Transverse colon (tissue), 4 donors: ENCODE results near the gene UBASH3B. TPM values are rescaled to one million over a fixed set of nuclear protein-coding genes. Genes with fewer than 3 reads are reported as not detected.

Source experiments
- DNase-seq: peaks from one replicate; pipeline ENCODE4 v3.0.0-alpha.2; 2019
- H3K27ac ChIP-seq, 4 donors: fragments of 200-600 bp; sonication (generic); 2 replicates each; pipeline ENCODE4 v1.5.1; 2016 to 2018; ENCODE audit warnings: inconsistent platforms in 4 of 4
- H3K27me3 ChIP-seq: fragments of 200-600 bp; sonication (generic); 2 replicates; pipeline ENCODE4 v1.5.1; 2017; ENCODE audit warnings: inconsistent platforms
- H3K36me3 ChIP-seq, 4 donors: fragments of 200-600 bp; sonication (generic); 2 replicates each; pipeline ENCODE4 v1.5.1; 2017 to 2019; ENCODE audit warnings: inconsistent platforms in 4 of 4
- H3K4me1 ChIP-seq, 4 donors: fragments of 200-600 bp; sonication (generic); 2 replicates each; pipeline ENCODE4 v1.5.1; 2017 to 2020; ENCODE audit warnings: inconsistent platforms in 4 of 4
- H3K4me3 ChIP-seq, 4 donors: fragments of 200-600 bp; sonication (generic); 1 replicate in 1 of 4; 2 replicates in 3 of 4; pipeline versions ENCODE4 v1.5.1 to v1.6.1; 2017 to 2019; ENCODE audit warnings: inconsistent platforms in 4 of 4
- H3K9me3 ChIP-seq, 2 donors: fragments of 200-600 bp; sonication (generic); 2 replicates each; pipeline ENCODE4 v1.5.1; 2017 to 2019; ENCODE audit warnings: inconsistent platforms in 2 of 2
- EP300 ChIP-seq: sonication (generic); formaldehyde crosslinking; IDR thresholded peaks from one replicate; pipeline ENCODE4 v1.6.1; 2017; ENCODE audit warnings: antibody characterized with exemption, low read depth
- POLR2A ChIP-seq: fragments of 450-650 bp; IDR thresholded peaks from one replicate; pipeline ENCODE4 v1.6.1; 2016; ENCODE audit warnings: antibody characterized with exemption, mild to moderate bottlenecking, moderate library complexity
- POLR2AphosphoS5 ChIP-seq, 3 donors: sonication (generic); formaldehyde crosslinking; IDR thresholded peaks; one replicate each; pipeline ENCODE4 v1.6.1; 2016; ENCODE audit warnings: antibody characterized with exemption in 3 of 3
- WGBS, 2 donors: methylation state at CpG; one replicate each; pipeline ENCODE4 v1.1.5; 2018; ENCODE audit warnings: low coverage in 1 of 2; 5-methylcytosine and 5-hydroxymethylcytosine counted together
- in situ Hi-C, 4 donors: fragments of 200-750 bp; cut with MboI; loops; one replicate each; pipeline versions ENCODE4 v1.15.0 to v1.15.1; 2017; ENCODE audit warnings: low sequenced_read_pairs in 3 of 4, low pct_ligation_motif_present in 1 of 4, low pct_unique_long_range_greater_than_20kb in 1 of 4
- intact Hi-C: fragments of 100-400 bp; cut with DNase I; formaldehyde crosslinking; loops from one replicate; pipeline ENCODE4 v1.15.1; 2023; ENCODE audit warnings: low total_unique reads
- total RNA-seq, 4 donors: library from RNA; depleted of rRNA; stranded (reverse); fragments of >200 nt; gene quantifications; one replicate each; pipeline ENCODE4 v1.1.0, GENCODE V29; 2016
- TF ChIP-seq, protein P1 (sequence below), 5 experiments: fragments of 200-600 bp in 3 of 5; fragments of 450-650 bp in 2 of 5; sonication (generic) in 3 of 5; IDR thresholded peaks; 1 replicate in 2 of 5; 2 replicates in 3 of 5; pipeline ENCODE4 v1.5.1; 2016 to 2017; ENCODE audit warnings: antibody characterized with exemption in 5 of 5, inconsistent platforms in 3 of 5, mild to moderate bottlenecking in 2 of 5, moderate library complexity in 1 of 5

UBASH3B gene
- total RNA-seq, 4 donors from 2014 or later, result 2.0 to 101 (median 17.0) TPM

GRCh38 chr11:122809866-122810265 is 154.3 kb downstream of the UBASH3B start:
- Histone ChIP-seq H3K4me1 (peaks cover 0 to 4% (median 0%) of the 10 kb centered on the region in 4 donors), H3K4me3 (no peak overlapping the region), H3K27me3 (no peaks in the 10 kb centered on the region), H3K36me3 (no peaks in the 10 kb centered on the region), H3K27ac (no peak overlapping the region), H3K9me3 (no peaks in the 10 kb centered on the region)
- intact Hi-C loops, result no loop called here
- in situ Hi-C loops, result no loop called here
- DNase-seq, result no peak
- TF ChIP-seq, protein P1, sequence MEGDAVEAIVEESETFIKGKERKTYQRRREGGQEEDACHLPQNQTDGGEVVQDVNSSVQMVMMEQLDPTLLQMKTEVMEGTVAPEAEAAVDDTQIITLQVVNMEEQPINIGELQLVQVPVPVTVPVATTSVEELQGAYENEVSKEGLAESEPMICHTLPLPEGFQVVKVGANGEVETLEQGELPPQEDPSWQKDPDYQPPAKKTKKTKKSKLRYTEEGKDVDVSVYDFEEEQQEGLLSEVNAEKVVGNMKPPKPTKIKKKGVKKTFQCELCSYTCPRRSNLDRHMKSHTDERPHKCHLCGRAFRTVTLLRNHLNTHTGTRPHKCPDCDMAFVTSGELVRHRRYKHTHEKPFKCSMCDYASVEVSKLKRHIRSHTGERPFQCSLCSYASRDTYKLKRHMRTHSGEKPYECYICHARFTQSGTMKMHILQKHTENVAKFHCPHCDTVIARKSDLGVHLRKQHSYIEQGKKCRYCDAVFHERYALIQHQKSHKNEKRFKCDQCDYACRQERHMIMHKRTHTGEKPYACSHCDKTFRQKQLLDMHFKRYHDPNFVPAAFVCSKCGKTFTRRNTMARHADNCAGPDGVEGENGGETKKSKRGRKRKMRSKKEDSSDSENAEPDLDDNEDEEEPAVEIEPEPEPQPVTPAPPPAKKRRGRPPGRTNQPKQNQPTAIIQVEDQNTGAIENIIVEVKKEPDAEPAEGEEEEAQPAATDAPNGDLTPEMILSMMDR (IDR thresholded peaks at IDR 0.05), result no peak
- no peak for TF ChIP-seq POLR2A
- TF ChIP-seq EP300, result no peak
- TF ChIP-seq POLR2AphosphoS5 (IDR thresholded peaks at IDR 0.05), result no peak
- WGBS, 2 donors, result 50 to 89% methylated on average over 1 to 3 of the region's 3 CpGs

- WGBS, 2 donors, result 89 to 100% methylated on average over 2 of the region's 2 CpGs
- no peak for DNase-seq
- H3K27me3 ChIP-seq, result no peaks in the 10 kb centered on the region
- no peak overlapping the region for H3K4me3 ChIP-seq
- in situ Hi-C loops (no loop called here), intact Hi-C loops (no loop called here)
- no peak overlapping the region for H3K27ac ChIP-seq
- no peaks in the 10 kb centered on the region for H3K9me3 ChIP-seq
- H3K4me1 ChIP-seq, result peaks cover 0 to 5% (median 3%) of the 10 kb centered on the region in 4 donors
- TF ChIP-seq, protein P1 (IDR thresholded peaks at IDR 0.05), result no peak
- TF ChIP-seq POLR2A (no peak), POLR2AphosphoS5 (IDR thresholded peaks at IDR 0.05) (no peak), EP300 (no peak)
- no peaks in the 10 kb centered on the region for H3K36me3 ChIP-seq
These were observed 156.2 kb downstream of the UBASH3B start for GRCh38 chr11:122811721-122812120.

DNA sequence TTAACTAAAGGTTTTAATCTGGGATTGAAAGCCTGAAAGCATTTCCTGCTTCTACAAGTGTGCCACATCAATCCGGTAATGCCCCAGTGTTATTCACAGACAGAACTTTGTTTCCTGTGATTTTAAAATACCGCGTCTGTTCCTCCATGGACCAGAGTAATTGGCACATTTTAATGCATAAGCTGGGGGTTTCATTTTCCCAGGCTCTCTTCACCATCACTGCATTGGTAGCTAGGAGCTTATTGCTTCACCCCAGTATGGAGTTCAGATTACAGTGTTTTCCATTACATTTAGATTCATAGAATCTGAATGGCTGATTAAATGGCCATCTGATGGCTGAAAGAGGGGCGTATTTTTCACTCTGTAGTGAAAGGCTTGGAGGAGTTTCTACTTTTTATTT is 157.1 kb downstream of the UBASH3B start:
- no peak for TF ChIP-seq POLR2AphosphoS5 (IDR thresholded peaks at IDR 0.05)
- TF ChIP-seq POLR2A, result no peak
- TF ChIP-seq, protein P1 (IDR thresholded peaks at IDR 0.05), result no peak
- no peak for TF ChIP-seq EP300
- H3K4me3 ChIP-seq, result no peak overlapping the region
- in situ Hi-C loops (no loop called here), intact Hi-C loops (no loop called here)
- no peak for DNase-seq
- H3K36me3 ChIP-seq, result no peaks in the 10 kb centered on the region
- H3K9me3 ChIP-seq, result no peaks in the 10 kb centered on the region
- H3K4me1 ChIP-seq, result peaks cover 0 to 13% (median 5%) of the 10 kb centered on the region in 4 donors
- no peaks in the 10 kb centered on the region for H3K27me3 ChIP-seq
- H3K27ac ChIP-seq, result no peak overlapping the region
- WGBS, 2 donors, result 86 to 93% methylated on average over 2 to 4 of the region's 4 CpGs

DNA sequence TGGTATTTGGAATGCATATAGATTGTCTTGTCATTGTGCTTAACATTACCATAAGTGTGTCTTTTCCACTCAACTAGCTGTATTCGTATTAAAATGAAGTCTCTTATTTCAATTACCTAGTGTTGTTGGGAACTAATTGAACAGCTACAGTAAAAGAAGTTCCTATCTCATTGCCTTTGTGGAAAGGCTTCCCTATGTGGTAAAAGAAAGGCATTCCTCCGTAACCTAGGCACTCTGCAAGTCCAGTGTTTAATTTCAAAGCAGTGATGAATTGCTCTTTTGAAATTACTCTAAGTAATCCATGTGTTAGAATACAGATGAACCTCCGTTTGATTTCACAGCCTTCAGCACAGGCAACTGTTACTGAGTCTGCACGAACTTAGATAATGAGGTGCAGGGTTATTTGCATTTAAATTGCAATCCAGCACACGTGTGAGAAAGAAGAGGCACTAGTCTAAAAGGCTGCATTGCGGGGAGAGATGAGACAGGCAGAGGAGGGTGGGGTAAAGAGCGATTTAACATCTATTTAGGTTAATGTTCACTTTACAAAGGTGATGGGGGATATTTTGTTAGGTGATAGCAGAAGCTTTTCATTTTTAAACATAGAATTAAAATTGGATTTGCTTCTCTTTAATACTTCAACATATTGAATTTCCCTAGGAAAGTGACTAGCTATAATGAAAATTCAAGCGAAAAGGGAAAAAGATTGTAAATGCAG is 157.8 kb downstream of the UBASH3B start:
- intact Hi-C loops (no loop called here), in situ Hi-C loops (no loop called here)
- TF ChIP-seq POLR2A (no peak), EP300 (no peak), POLR2AphosphoS5 (IDR thresholded peaks at IDR 0.05) (no peak)
- TF ChIP-seq, protein P1 (IDR thresholded peaks at IDR 0.05), result no peak
- H3K9me3 ChIP-seq, result no peaks in the 10 kb centered on the region
- no peaks in the 10 kb centered on the region for H3K27me3 ChIP-seq
- no peaks in the 10 kb centered on the region for H3K36me3 ChIP-seq
- H3K4me3 ChIP-seq, result no peak overlapping the region
- DNase-seq, result no peak
- no peak overlapping the region for H3K27ac ChIP-seq
- whole genome bisulfite sequencing, 2 donors, result 83 to 84% methylated on average over 8 of the region's 8 CpGs
- peaks cover 0 to 11% (median 5%) of the 10 kb centered on the region in 4 donors for H3K4me1 ChIP-seq
